OCI-LY7 (cell line): ENCODE measurements around the gene CNTLN.
A peak's percentile ranks its signal among the peaks of the same experiment; 100 is the strongest.

Experiments
- EZH2phosphoT487 ChIP-seq: fragments of 200-600 bp; sonication (generic); IDR thresholded peaks from 2 replicates; pipeline ENCODE4 v1.6.1; 2018; ENCODE audit warnings: low read depth, borderline replicate concordance, mild to moderate bottlenecking, mixed run types, antibody characterized with exemption, low read length, moderate library complexity, mixed read lengths
- TF ChIP-seq, protein P1 (sequence below): fragments of 200-600 bp; sonication (generic); conservative IDR thresholded peaks from 2 replicates; pipeline ENCODE4 v1.5.1; 2014; ENCODE audit warnings: mild to moderate bottlenecking, antibody characterized with exemption, low read length, moderate library complexity, mixed read lengths

DNA sequence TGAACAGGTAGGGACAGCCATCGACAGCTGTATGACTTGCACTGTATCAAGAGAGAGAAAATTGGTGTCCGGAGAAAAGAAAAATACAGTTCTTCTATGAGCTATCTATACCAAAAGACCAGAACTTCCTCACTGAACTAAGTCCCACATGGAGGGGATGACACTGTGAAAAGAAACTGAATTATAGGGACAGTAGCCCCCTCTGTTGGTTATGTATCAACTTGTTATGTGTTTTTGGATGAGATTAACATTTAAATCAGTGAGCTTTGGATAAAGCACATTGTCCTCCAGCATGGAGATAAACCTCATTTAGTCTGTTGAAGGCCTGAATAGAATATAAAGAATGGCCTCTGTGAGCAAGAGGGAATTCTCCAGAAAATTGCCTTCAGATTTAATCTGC lies 267.5 kb downstream of the CNTLN start:
- TF ChIP-seq, protein P1, sequence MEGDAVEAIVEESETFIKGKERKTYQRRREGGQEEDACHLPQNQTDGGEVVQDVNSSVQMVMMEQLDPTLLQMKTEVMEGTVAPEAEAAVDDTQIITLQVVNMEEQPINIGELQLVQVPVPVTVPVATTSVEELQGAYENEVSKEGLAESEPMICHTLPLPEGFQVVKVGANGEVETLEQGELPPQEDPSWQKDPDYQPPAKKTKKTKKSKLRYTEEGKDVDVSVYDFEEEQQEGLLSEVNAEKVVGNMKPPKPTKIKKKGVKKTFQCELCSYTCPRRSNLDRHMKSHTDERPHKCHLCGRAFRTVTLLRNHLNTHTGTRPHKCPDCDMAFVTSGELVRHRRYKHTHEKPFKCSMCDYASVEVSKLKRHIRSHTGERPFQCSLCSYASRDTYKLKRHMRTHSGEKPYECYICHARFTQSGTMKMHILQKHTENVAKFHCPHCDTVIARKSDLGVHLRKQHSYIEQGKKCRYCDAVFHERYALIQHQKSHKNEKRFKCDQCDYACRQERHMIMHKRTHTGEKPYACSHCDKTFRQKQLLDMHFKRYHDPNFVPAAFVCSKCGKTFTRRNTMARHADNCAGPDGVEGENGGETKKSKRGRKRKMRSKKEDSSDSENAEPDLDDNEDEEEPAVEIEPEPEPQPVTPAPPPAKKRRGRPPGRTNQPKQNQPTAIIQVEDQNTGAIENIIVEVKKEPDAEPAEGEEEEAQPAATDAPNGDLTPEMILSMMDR, result peak; percentile 42; the same call in 1 of the 2 replicates
- no peak for TF ChIP-seq EZH2phosphoT487
